KMS-11 (cell line): ENCODE data around the gene NEUROD2.

ENCODE experiments used
- H2AFZ ChIP-seq: fragments of 200-600 bp; sonication (generic); 2 replicates; pipeline ENCODE4 v1.6.1; 2016; ENCODE audit warnings: antibody characterized with exemption, mixed run types, low read depth
- H3K27ac ChIP-seq: fragments of 200-600 bp; sonication (generic); 2 replicates; pipeline ENCODE4 v1.6.1; 2016; ENCODE audit warnings: mild to moderate bottlenecking, mixed run types
- H3K27me3 ChIP-seq: fragments of 200-600 bp; sonication (generic); 2 replicates; pipeline ENCODE4 v1.6.1; 2017; ENCODE audit warnings: mild to moderate bottlenecking, low read depth, mixed run types, moderate library complexity; ENCODE audit not compliant: insufficient read depth
- H3K36me3 ChIP-seq: fragments of 200-600 bp; sonication (generic); 2 replicates; pipeline ENCODE4 v1.6.1; 2017; ENCODE audit warnings: mild to moderate bottlenecking, mixed run types; ENCODE audit not compliant: insufficient read depth
- H3K4me1 ChIP-seq: fragments of 200-600 bp; sonication (generic); 2 replicates; pipeline ENCODE4 v1.6.1; 2016; ENCODE audit warnings: mild to moderate bottlenecking, low read depth, mixed run types; ENCODE audit not compliant: poor library complexity, severe bottlenecking
- H3K4me2 ChIP-seq: fragments of 200-600 bp; sonication (generic); 2 replicates; pipeline ENCODE4 v1.7.0; 2016; ENCODE audit warnings: mild to moderate bottlenecking, mixed run types
- H3K4me3 ChIP-seq: fragments of 200-600 bp; sonication (generic); IDR thresholded peaks from 2 replicates; pipeline ENCODE4 v1.6.1; 2017; ENCODE audit warnings: low read depth, low read length, mixed read lengths; ENCODE audit not compliant: insufficient read depth
- H3K79me2 ChIP-seq: fragments of 200-600 bp; sonication (generic); 2 replicates; pipeline ENCODE4 v1.6.1; 2016; ENCODE audit warnings: low read depth, mixed run types; ENCODE audit not compliant: insufficient read depth
- H3K9ac ChIP-seq: fragments of 200-600 bp; sonication (generic); 2 replicates; pipeline ENCODE4 v1.6.1; 2016; ENCODE audit warnings: mild to moderate bottlenecking, mixed run types
- H4K20me1 ChIP-seq: fragments of 200-600 bp; sonication (generic); 2 replicates; pipeline ENCODE4 v1.6.1; 2016; ENCODE audit warnings: mild to moderate bottlenecking, mixed run types; ENCODE audit not compliant: insufficient read depth
- CTCF ChIP-seq: fragments of 200-600 bp; sonication (generic); conservative IDR thresholded peaks from 2 replicates; pipeline ENCODE4 v1.6.1; 2017; ENCODE audit warnings: low read depth, mild to moderate bottlenecking, antibody characterized with exemption, low read length, moderate library complexity, mixed read lengths

NEUROD2 gene

GRCh38 chr17:39652587-39653315, 45.0 kb upstream of the NEUROD2 start:
- no peak overlapping the region for H3K4me2 ChIP-seq

GRCh38 chr17:39651923-39652586, 44.3 kb upstream of the NEUROD2 start:
- Histone ChIP-seq H3K9ac (no peak overlapping the region), H3K79me2 (no peaks in the 10 kb centered on the region), H3K4me1 (peaks cover 10% of the 10 kb centered on the region), H3K27me3 (no peaks in the 10 kb centered on the region), H3K4me3 (no peak overlapping the region), H3K36me3 (no peaks in the 10 kb centered on the region), H4K20me1 (no peaks in the 10 kb centered on the region), H3K27ac (no peak overlapping the region), H3K4me2 (no peak overlapping the region), H2AFZ (no peak overlapping the region)
- no peak for TF ChIP-seq CTCF

More at GRCh38 chr17:39652587-39653315, 45.0 kb upstream of the NEUROD2 start:
- H3K4me3 ChIP-seq = no peak overlapping the region
- no peaks in the 10 kb centered on the region for H3K79me2 ChIP-seq
- H3K36me3 ChIP-seq = no peaks in the 10 kb centered on the region
- H2AFZ ChIP-seq = no peak overlapping the region
- H3K4me1 ChIP-seq = peaks cover 10% of the 10 kb centered on the region
- no peaks in the 10 kb centered on the region for H3K27me3 ChIP-seq
- H3K9ac ChIP-seq = no peak overlapping the region
- H4K20me1 ChIP-seq = no peaks in the 10 kb centered on the region
- H3K27ac ChIP-seq = no peak overlapping the region
- no peak for TF ChIP-seq CTCF

- no peak for TF ChIP-seq CTCF
- no peak overlapping the region for H3K4me3 ChIP-seq
- no peak overlapping the region for H2AFZ ChIP-seq
- no peak overlapping the region for H3K9ac ChIP-seq
- H3K27ac ChIP-seq = no peak overlapping the region
- H3K4me2 ChIP-seq = no peak overlapping the region
- no peaks in the 10 kb centered on the region for H3K27me3 ChIP-seq
- H3K79me2 ChIP-seq = 0 out of 2 replicates have a peak, but pooled peaks cover 4% of the 10 kb centered on the region
- H3K36me3 ChIP-seq = no peaks in the 10 kb centered on the region
- no peaks in the 10 kb centered on the region for H4K20me1 ChIP-seq
- H3K4me1 ChIP-seq = peaks cover 5% of the 10 kb centered on the region
These were observed 42.4 kb upstream of the NEUROD2 start for GRCh38 chr17:39650121-39650579.

GRCh38 chr17:39648616-39649366, 41.1 kb upstream of the NEUROD2 start:
- H3K36me3 ChIP-seq = no peaks in the 10 kb centered on the region
- no peak overlapping the region for H3K4me3 ChIP-seq
- no peak overlapping the region for H3K27ac ChIP-seq
- H3K9ac ChIP-seq = no peak overlapping the region
- H2AFZ ChIP-seq = no peak overlapping the region
- TF ChIP-seq CTCF = no peak
- peaks cover 4% of the 10 kb centered on the region; the same call in 1 of the 2 replicates for H3K79me2 ChIP-seq
- H3K4me1 ChIP-seq = peaks cover 2% of the 10 kb centered on the region
- no peak overlapping the region for H3K4me2 ChIP-seq
- H3K27me3 ChIP-seq = no peaks in the 10 kb centered on the region
- H4K20me1 ChIP-seq = no peaks in the 10 kb centered on the region
